Activated CD8-positive, alpha-beta T cell treated with anti-CD3 and anti-CD28 coated beads, Interleukin-2, amount 10 ng/mL, durations not matched to agents 7 days and 5 days (primary cell): Measurements from ENCODE around the gene CCDC3. TPM values are rescaled to one million over a fixed set of nuclear protein-coding genes. Genes with fewer than 3 reads are reported as not detected.

ENCODE experiments used
- ATAC-seq: fragments of 150-1000 bp; cut with Tn5 transposase; one replicate; pipeline ENCODE4 v1.10.0; 2021; ENCODE audit warnings: moderate library complexity
- CTCF ChIA-PET: fragments of 350-600 bp; sonication (Branson Sonifier 250); formaldehyde crosslinking; loops from one replicate; lab custom pipeline; 2021; ENCODE audit warnings: antibody characterized with exemption; lab: Charles Lee
- POLR2A ChIA-PET: fragments of 350-600 bp; sonication (Branson Sonifier 250); formaldehyde crosslinking; loops from one replicate; lab custom pipeline; 2021; ENCODE audit warnings: antibody characterized with exemption; lab: Charles Lee
- DNase-seq: peaks from one replicate; pipeline ENCODE4 v3.0.0-alpha.2; 2020
- H3K27ac Mint-ChIP-seq: one replicate; pipeline ENCODE4 v1.8.0; 2021; ENCODE audit warnings: mild to moderate bottlenecking, mixed read lengths
- H3K27me3 Mint-ChIP-seq: one replicate; pipeline ENCODE4 v1.8.0; 2021; ENCODE audit warnings: low read depth, mixed read lengths
- H3K36me3 Mint-ChIP-seq: one replicate; pipeline ENCODE4 v1.8.0; 2021; ENCODE audit warnings: low read depth, mixed read lengths
- H3K4me1 Mint-ChIP-seq: one replicate; pipeline ENCODE4 v1.8.0; 2021; ENCODE audit warnings: low read depth, mixed read lengths
- H3K4me3 Mint-ChIP-seq: one replicate; pipeline ENCODE4 v1.8.0; 2021; ENCODE audit warnings: mild to moderate bottlenecking, mixed read lengths
- H3K9me3 Mint-ChIP-seq: one replicate; pipeline ENCODE4 v1.8.0; 2022; ENCODE audit warnings: mixed read lengths; ENCODE audit not compliant: insufficient read depth
- total RNA-seq, 2 experiments: library from RNA; stranded (reverse); gene quantifications; one replicate each; pipeline ENCODE4 v1.2.3, GENCODE V29; 2021

The CCDC3 gene
- not detected for total RNA-seq

GRCh38 chr10:13001041-13001886 lies at the start of gene CCDC3:
CCDC3 (minus strand) TSS chr10:13001713; CDS start chr10:13001570, 143 bp downstream.
- Mint-ChIP-seq H3K4me3 (peak within 1 kb of the TSS; percentile 4), H3K9me3 (no peaks in the 10 kb centered on the region), H3K36me3 (no peaks in the 10 kb centered on the region), H3K27me3 (peaks cover 48% of the 10 kb centered on the region), H3K27ac (no peak within 1 kb of the TSS), H3K4me1 (no peaks in the 10 kb centered on the region)
- ChIA-PET POLR2A (no interaction called here), CTCF (no interaction called here)
- ATAC-seq (peak; percentile 55), DNase-seq (no peak)

DNA sequence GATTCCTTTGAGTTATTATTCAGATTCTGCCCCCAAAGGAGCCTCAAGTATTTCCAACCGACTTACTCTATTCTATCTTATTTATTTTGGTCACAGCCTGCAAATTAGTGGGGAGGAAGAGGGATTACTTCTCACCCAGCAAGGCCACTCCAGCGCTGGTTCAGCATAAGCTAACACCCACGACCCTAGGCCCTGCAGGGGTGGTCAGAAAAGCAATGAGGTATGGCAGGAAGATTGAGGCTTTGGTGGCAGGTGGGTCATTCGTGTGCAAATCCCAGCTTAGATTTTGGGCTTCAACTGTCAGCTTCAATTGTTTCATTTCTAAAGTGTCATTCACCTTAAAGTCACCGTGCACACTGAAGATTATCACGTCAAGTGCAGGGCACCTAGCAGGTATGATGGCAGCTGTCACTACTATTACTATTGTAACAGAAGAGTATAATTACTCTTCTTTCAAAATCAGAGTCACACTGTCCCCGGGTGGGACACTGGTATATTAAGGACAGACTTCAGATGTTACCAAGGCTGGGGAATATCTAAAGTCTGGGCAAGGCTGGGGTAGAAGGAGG lies 49.7 kb upstream of the CCDC3 start:
- ChIA-PET POLR2A (no interaction called here), CTCF (no interaction called here)
- no peak overlapping the region for H3K27ac Mint-ChIP-seq
- no peaks in the 10 kb centered on the region for H3K36me3 Mint-ChIP-seq
- no peaks in the 10 kb centered on the region for H3K9me3 Mint-ChIP-seq
- H3K27me3 Mint-ChIP-seq = peaks cover 5% of the 10 kb centered on the region
- H3K4me1 Mint-ChIP-seq = peaks cover 3% of the 10 kb centered on the region
- H3K4me3 Mint-ChIP-seq = no peak overlapping the region
- DNase-seq (no peak), ATAC-seq (no peak)

DNA sequence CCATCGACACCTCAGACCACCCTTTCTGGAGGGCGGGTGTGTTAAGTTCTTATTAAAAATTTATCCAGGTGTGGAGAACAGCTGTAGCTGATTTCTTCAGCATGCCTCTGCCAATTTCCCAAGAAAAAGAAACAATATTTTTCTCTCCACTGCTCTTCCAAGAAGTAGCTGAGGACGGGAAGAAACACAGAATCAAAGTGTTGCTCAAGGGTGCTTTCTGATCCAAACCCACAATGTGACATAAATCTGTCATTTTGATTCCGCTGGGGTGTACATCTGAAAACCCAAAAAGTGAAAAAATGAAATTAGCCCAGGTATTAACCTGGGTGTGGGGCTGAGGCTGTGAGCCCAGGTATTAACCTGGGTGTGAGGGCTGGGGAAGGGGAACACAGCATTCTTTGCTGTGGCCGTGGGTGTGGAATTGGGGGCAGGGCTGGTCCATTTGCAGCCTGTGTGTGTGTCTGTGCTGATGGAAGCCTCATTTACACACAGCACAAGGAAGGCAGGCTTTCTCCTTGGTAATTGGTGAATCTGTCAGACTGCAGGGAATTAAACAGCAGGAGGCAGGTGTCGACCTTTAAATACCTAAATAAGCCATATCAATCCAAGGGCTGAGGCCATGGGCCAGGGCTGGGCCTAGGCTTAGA lies 48.4 kb upstream of the CCDC3 start:
- no peak for ATAC-seq
- CTCF ChIA-PET = no interaction called here
- peaks cover under 1% of the 10 kb centered on the region for H3K4me1 Mint-ChIP-seq

GRCh38 chr10:13048762-13049161 lies 47.2 kb upstream of the CCDC3 start:
- no peaks in the 10 kb centered on the region for H3K4me1 Mint-ChIP-seq
- CTCF ChIA-PET = no interaction called here
- ATAC-seq = no peak

More for the DNA sequence above, 48.4 kb upstream of the CCDC3 start:
- Mint-ChIP-seq H3K9me3 (no peaks in the 10 kb centered on the region), H3K36me3 (no peaks in the 10 kb centered on the region), H3K27ac (no peak overlapping the region), H3K27me3 (peaks cover 5% of the 10 kb centered on the region), H3K4me3 (no peak overlapping the region)
- POLR2A ChIA-PET = no interaction called here
- DNase-seq = no peak

DNA sequence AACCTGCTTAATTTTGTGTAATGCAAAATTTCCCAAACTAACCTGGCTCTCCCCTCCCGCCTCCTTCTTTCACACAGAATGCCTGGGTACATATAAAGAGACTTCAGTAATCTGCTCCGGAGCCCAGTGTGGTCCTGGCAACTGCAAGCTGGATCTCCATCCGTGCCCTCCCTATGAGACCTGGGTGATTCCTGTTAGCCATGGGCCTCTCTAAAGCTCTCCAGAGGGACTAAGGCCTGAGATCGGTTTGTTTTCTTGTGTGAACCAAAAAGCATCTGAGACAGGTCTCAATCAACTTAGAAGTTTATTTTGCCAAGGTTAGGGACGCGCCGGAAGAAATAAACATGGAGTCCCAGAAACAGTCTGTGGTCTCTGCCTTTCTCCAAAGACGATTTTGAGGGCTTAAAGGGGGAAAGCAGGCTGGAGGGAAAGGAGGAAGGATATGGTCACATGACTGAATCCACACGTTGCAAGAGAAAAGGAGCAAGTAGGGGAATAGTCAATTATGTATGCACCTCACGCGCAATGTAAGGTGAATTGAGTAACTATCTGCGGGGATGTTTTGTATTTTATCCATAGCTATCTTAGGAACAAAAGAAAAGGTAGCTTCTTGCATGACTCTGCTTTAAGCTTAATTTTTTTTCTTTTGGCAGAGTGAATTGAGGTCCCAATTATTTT lies 46.2 kb upstream of the CCDC3 start:
- Mint-ChIP-seq H3K4me1 (no peaks in the 10 kb centered on the region), H3K4me3 (no peak overlapping the region), H3K27me3 (peaks cover 2% of the 10 kb centered on the region), H3K36me3 (no peaks in the 10 kb centered on the region), H3K27ac (no peak overlapping the region), H3K9me3 (no peaks in the 10 kb centered on the region)
- ATAC-seq (no peak), DNase-seq (no peak)
- ChIA-PET CTCF (no interaction called here), POLR2A (no interaction called here)

More at GRCh38 chr10:13048762-13049161, 47.2 kb upstream of the CCDC3 start:
- no peaks in the 10 kb centered on the region for H3K36me3 Mint-ChIP-seq
- H3K9me3 Mint-ChIP-seq = no peaks in the 10 kb centered on the region
- no peak for DNase-seq
- POLR2A ChIA-PET = no interaction called here
- no peak overlapping the region for H3K27ac Mint-ChIP-seq
- H3K4me3 Mint-ChIP-seq = no peak overlapping the region
- H3K27me3 Mint-ChIP-seq = peaks cover 2% of the 10 kb centered on the region

- CTCF ChIA-PET = no interaction called here
- Mint-ChIP-seq H3K27ac (no peak overlapping the region), H3K4me3 (no peak overlapping the region), H3K36me3 (no peaks in the 10 kb centered on the region), H3K9me3 (no peaks in the 10 kb centered on the region), H3K27me3 (peaks cover 2% of the 10 kb centered on the region), H3K4me1 (no peaks in the 10 kb centered on the region)
- no peak for DNase-seq
- ATAC-seq = no peak
- POLR2A ChIA-PET = no interaction called here
Measured at GRCh38 chr10:13046851-13047528, 45.5 kb upstream of the CCDC3 start.

DNA sequence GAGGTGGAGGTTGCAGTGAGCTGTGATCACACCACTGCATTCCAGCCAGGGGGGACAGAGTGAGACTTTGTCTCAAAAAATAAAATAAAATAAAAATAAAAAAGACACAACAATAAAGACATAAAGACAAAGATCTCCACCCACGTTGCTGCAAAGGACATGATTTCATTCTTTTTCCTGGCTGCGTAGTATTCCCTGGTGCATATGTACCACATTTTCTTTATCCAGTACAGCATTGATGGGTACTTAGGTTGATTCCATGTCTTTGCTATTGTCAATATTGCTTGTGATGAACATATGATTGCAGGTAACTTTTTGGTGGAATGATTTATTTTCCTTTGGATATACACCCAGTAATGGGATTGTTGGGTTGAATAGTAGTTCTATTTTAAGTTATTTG lies 42.0 kb upstream of the CCDC3 start:
- CTCF ChIA-PET = no interaction called here
- DNase-seq (no peak), ATAC-seq (no peak)
- no peak overlapping the region for H3K27ac Mint-ChIP-seq
- H3K4me1 Mint-ChIP-seq = no peaks in the 10 kb centered on the region
- POLR2A ChIA-PET = no interaction called here
- no peaks in the 10 kb centered on the region for H3K36me3 Mint-ChIP-seq
- H3K4me3 Mint-ChIP-seq = no peak overlapping the region
- peaks cover 2% of the 10 kb centered on the region for H3K27me3 Mint-ChIP-seq
- H3K9me3 Mint-ChIP-seq = no peaks in the 10 kb centered on the region

- ATAC-seq = no peak
- no peak overlapping the region for H3K4me3 Mint-ChIP-seq
- no peaks in the 10 kb centered on the region for H3K9me3 Mint-ChIP-seq
- ChIA-PET CTCF (no interaction called here), POLR2A (no interaction called here)
- H3K27ac Mint-ChIP-seq = no peak overlapping the region
- no peak for DNase-seq
- H3K27me3 Mint-ChIP-seq = no peaks in the 10 kb centered on the region
- H3K36me3 Mint-ChIP-seq = no peaks in the 10 kb centered on the region
- H3K4me1 Mint-ChIP-seq = no peaks in the 10 kb centered on the region
Measured at GRCh38 chr10:13039761-13040160, 38.2 kb upstream of the CCDC3 start.

DNA sequence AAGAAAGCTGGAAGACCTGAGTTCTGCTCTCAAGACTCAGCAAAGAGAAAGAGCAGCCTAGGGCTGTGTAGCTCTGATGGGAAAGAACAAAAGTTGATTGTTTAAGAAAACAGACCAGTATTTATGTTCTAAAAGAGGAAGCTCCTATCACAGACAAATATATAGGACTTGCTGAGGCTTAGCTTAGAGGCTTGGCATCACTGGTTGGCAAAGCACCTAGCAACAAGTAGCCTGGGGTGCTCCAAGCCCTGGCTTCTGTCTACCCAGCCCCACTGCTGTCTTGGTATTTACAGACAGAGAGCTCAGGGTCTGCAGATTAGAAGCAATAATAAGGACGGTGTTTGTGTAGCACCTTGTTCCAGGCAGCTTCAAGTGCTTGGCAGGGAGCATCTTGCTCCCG lies 36.9 kb upstream of the CCDC3 start:
- Mint-ChIP-seq H3K36me3 (no peaks in the 10 kb centered on the region), H3K27me3 (no peaks in the 10 kb centered on the region), H3K4me1 (no peaks in the 10 kb centered on the region), H3K9me3 (no peaks in the 10 kb centered on the region), H3K4me3 (no peak overlapping the region), H3K27ac (no peak overlapping the region)
- POLR2A ChIA-PET = interaction anchor here (0.6 kb wide), 2 partner anchors 17 to 596 kb away, joined by 3 read pairs; no protein-coding TSS in a partner anchor
- CTCF ChIA-PET = no interaction called here
- DNase-seq (no peak), ATAC-seq (no peak)

DNA sequence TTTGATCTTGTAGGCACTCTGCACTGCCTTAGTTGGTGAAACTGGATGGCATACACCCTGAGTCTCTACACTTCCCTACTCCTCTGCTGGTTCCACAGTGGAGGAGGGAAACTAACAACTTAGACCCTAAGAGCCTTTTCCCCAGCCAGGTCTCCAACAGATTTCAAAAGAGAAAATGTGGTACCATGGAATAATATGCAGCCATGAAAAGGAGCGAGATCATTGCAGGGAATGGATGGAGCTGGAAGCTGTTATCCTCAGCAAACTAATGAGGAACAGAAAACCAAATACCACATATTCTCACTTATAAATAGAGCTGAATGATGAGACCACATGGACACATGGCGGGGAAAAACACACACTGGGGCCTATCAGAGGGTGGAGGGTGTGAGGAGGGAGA lies 36.3 kb upstream of the CCDC3 start:
- Mint-ChIP-seq H3K36me3 (no peaks in the 10 kb centered on the region), H3K4me1 (no peaks in the 10 kb centered on the region), H3K27me3 (no peaks in the 10 kb centered on the region), H3K27ac (no peak overlapping the region), H3K4me3 (no peak overlapping the region), H3K9me3 (no peaks in the 10 kb centered on the region)
- ATAC-seq (no peak), DNase-seq (no peak)
- ChIA-PET POLR2A (interaction anchor here (0.6 kb wide), 2 partner anchors 17 to 595 kb away, joined by 3 read pairs; no protein-coding TSS in a partner anchor), CTCF (no interaction called here)

DNA sequence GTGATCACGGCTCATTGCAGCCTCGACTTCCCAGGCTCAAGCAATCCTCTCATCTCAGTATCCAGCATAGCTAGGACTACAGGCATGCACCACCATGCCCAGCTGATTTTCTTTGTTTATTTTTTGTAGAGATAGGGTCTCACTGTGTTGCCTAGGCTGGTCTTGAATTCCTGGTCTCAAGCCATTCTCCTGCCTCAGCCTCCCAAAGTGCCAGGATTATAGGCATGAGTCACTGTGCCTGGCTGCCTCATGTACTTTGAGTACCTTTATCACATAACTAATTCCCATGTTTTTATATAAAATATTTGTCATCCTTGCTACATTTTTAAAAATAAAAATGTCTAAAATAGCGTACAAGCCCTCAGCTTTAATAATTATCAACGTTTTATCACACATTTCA lies 35.3 kb upstream of the CCDC3 start:
- no peak overlapping the region for H3K27ac Mint-ChIP-seq
- DNase-seq (no peak), ATAC-seq (no peak)
- H3K36me3 Mint-ChIP-seq = no peaks in the 10 kb centered on the region
- H3K4me1 Mint-ChIP-seq = no peaks in the 10 kb centered on the region
- CTCF ChIA-PET = no interaction called here
- H3K27me3 Mint-ChIP-seq = peaks cover 7% of the 10 kb centered on the region
- H3K9me3 Mint-ChIP-seq = no peaks in the 10 kb centered on the region
- POLR2A ChIA-PET = interaction anchor here (0.7 kb wide), 1 partner anchor 1044 kb away, joined by 3 read pairs; no protein-coding TSS in a partner anchor
- no peak overlapping the region for H3K4me3 Mint-ChIP-seq
